ENCODE measurements around the gene DTD2. TPM values are rescaled to one million over a fixed set of nuclear protein-coding genes. Genes with fewer than 3 reads are reported as not detected.

The DTD2 gene
- total and polyA plus RNA-seq, 2 experiments from 2014 or later: 8.9 to 40.1 TPM

DNA sequence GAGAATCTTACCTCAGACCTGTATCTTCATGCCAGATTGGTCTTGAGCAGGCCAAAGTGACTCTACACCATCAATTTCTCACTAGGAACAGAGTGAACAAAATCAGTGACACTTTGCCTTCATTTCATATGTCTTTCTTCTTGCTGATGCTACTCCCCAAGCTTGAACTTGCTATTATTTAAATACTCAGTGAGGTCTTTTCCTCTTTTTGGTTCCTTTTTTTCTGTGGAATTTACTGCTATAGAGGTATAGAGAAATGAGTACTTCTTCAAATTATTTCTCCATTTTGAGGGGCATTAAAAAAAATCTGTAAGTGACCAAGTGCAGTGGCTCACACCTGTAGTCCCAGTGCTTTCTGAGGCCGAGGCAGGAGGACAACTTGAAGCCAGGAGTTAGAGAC, 30.6 kb upstream of the DTD2 start, which contains the start of gene GPR33:
Gene GPR33, minus strand, starts transcription at position 154 of the 400 bp plus-strand sequence. CDS start 4,074 bp downstream, outside the sequence.
- Histone ChIP-seq H3K4me3 (no peak within 1 kb of the TSS), H3K4me1 (ENCODE audit: low read depth) (no peaks in the 10 kb centered on the region), H3K27me3 (no peaks in the 10 kb centered on the region), H3K9me3 (ENCODE audit: low read depth) (no peaks in the 10 kb centered on the region), H3K27ac (no peak within 1 kb of the TSS), H3K36me3 (no peaks in the 10 kb centered on the region)
- DNase-seq (ENCODE audit: low read depth in 1 of 2, low spot score in 1 of 2): no peak
- TF ChIP-seq, protein P1, sequence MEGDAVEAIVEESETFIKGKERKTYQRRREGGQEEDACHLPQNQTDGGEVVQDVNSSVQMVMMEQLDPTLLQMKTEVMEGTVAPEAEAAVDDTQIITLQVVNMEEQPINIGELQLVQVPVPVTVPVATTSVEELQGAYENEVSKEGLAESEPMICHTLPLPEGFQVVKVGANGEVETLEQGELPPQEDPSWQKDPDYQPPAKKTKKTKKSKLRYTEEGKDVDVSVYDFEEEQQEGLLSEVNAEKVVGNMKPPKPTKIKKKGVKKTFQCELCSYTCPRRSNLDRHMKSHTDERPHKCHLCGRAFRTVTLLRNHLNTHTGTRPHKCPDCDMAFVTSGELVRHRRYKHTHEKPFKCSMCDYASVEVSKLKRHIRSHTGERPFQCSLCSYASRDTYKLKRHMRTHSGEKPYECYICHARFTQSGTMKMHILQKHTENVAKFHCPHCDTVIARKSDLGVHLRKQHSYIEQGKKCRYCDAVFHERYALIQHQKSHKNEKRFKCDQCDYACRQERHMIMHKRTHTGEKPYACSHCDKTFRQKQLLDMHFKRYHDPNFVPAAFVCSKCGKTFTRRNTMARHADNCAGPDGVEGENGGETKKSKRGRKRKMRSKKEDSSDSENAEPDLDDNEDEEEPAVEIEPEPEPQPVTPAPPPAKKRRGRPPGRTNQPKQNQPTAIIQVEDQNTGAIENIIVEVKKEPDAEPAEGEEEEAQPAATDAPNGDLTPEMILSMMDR (IDR thresholded peaks at IDR 0.05; ENCODE audit: low read depth, low read length): no peak

DNA sequence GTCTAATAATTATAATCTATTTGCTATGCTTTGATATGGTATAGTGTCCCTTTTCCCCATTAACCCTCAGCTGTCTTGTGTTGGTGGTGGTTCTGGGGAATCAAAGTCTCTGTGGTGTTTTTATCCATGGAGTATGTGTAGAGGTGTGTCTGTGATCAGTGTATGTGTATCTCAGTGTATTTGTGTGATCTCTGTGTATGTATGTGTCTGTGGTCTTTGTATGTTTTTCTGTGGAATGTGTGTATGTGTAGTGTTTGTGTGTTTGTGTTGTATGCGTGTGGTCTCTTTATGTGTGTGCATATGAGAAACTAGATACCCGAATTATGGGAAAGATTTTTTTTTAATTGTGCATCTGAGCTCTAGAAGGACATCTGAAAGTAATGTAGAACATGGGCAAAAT, 29.5 kb upstream of the DTD2 start:
- Histone ChIP-seq H3K27ac (no peak overlapping the region), H3K9me3 (ENCODE audit: low read depth) (no peaks in the 10 kb centered on the region), H3K4me1 (ENCODE audit: low read depth) (no peaks in the 10 kb centered on the region), H3K36me3 (no peaks in the 10 kb centered on the region), H3K4me3 (no peak overlapping the region), H3K27me3 (no peaks in the 10 kb centered on the region)
- TF ChIP-seq, protein P1 (IDR thresholded peaks at IDR 0.05; ENCODE audit: low read depth, low read length): no peak
- no peak for DNase-seq (ENCODE audit: low read depth in 1 of 2, low spot score in 1 of 2)

DNA sequence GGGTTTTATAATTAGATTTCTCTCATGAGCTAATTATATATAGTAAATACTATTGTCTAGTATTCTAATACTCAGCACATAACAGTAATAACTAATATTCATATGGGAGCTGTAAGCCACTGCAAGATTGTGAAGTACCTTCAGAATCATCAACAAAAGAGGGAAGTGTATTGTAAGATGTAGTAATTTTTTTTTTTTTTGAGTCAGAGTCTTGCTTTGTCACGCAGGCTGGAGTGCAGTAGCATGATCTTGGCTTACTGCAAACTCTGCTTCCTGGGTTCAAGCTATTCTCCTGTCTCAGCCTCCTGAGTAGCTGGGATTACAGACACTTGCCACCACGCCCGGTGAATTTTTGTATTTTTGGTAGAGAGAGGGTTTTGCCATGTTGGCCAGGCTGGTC, 27.4 kb upstream of the DTD2 start:
- Histone ChIP-seq H3K27ac (no peak overlapping the region), H3K36me3 (no peaks in the 10 kb centered on the region), H3K9me3 (ENCODE audit: low read depth) (no peaks in the 10 kb centered on the region), H3K27me3 (no peaks in the 10 kb centered on the region), H3K4me1 (ENCODE audit: low read depth) (no peaks in the 10 kb centered on the region), H3K4me3 (no peak overlapping the region)
- TF ChIP-seq, protein P1 (IDR thresholded peaks at IDR 0.05; ENCODE audit: low read depth, low read length): no peak
- DNase-seq (ENCODE audit: low read depth in 1 of 2, low spot score in 1 of 2): no peak

DNA sequence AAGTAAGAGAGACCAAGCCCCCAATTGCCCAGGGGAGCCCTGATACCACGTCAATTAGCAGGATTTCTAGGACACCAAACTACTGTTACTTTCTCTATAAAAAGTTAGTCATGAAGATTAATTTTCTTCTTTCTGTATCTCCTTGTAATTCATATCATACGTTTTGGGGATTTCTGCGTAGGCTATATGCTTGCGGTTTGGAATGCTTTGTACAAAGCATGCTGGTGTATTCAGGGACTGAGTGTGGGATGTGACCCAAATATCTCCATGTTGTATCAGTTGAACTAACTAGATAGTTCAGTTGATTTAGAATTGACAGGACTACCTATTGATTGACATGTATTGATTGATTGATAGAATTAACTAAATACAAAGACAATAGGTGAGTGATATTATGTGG, 22.9 kb upstream of the DTD2 start:
- Histone ChIP-seq H3K4me3 (no peak overlapping the region), H3K27ac (no peak overlapping the region), H3K27me3 (no peaks in the 10 kb centered on the region), H3K4me1 (ENCODE audit: low read depth) (no peaks in the 10 kb centered on the region), H3K9me3 (ENCODE audit: low read depth) (no peaks in the 10 kb centered on the region), H3K36me3 (no peaks in the 10 kb centered on the region)
- TF ChIP-seq, protein P1 (IDR thresholded peaks at IDR 0.05; ENCODE audit: low read depth, low read length): no peak
- no peak for DNase-seq (ENCODE audit: low read depth in 1 of 2, low spot score in 1 of 2)

DNA sequence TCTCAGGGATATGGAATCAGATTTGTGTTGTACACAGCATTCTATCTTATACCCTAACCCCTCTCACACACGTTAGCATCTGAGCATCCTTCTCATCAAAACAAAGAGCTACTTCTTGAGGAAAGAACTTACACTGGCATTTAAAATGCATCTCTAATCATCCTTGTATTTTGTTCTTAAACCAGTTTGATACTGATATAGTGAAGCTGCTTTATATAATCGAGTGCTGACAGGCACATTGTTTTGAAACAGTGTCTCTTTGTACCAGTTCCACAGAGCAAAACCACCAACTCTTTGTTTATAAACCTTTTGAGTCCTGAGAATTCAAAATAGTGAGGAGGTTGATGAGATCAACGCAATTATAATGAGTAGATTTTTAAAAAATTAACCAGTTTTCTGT, 21.7 kb upstream of the DTD2 start:
- H3K4me3 ChIP-seq: no peak overlapping the region

More for the DNA sequence above, 21.7 kb upstream of the DTD2 start:
- TF ChIP-seq, protein P1 (IDR thresholded peaks at IDR 0.05; ENCODE audit: low read depth, low read length): no peak
- no peak overlapping the region for H3K27ac ChIP-seq
- no peaks in the 10 kb centered on the region for H3K36me3 ChIP-seq
- no peaks in the 10 kb centered on the region for H3K27me3 ChIP-seq
- no peaks in the 10 kb centered on the region for H3K4me1 ChIP-seq (ENCODE audit: low read depth)
- DNase-seq (ENCODE audit: low read depth in 1 of 2, low spot score in 1 of 2): no peak
- no peaks in the 10 kb centered on the region for H3K9me3 ChIP-seq (ENCODE audit: low read depth)

Measured in cardiac muscle cell (in vitro differentiated cells and primary cell).